Hepatocyte (in vitro differentiated cells): ENCODE measurements around the gene SLC1A5.

ENCODE experiments used
- CTCF ChIP-seq: fragments of 200-600 bp; sonication (generic); IDR thresholded peaks from 2 replicates; pipeline ENCODE4 v1.5.1; 2016; ENCODE audit warnings: antibody characterized with exemption, mild to moderate bottlenecking; ENCODE audit not compliant: poor library complexity
- EZH2phosphoT487 ChIP-seq: fragments of 200-600 bp; sonication (generic); IDR thresholded peaks from one replicate; pipeline ENCODE4 v1.6.1; 2018; ENCODE audit warnings: antibody characterized with exemption, mild to moderate bottlenecking, low read depth, moderate library complexity; ENCODE audit not compliant: unreplicated experiment, severe bottlenecking

- no peak for TF ChIP-seq CTCF
- no peak for TF ChIP-seq EZH2phosphoT487
Observed at GRCh38 chr19:46727757-46728156, 60.6 kb downstream of the SLC1A5 start.
